Heart left ventricle (tissue), 16 donors: ENCODE measurements around the gene ICAM4. TPM values are rescaled to one million over a fixed set of nuclear protein-coding genes. Genes with fewer than 3 reads are reported as not detected.

Experiments used
- ATAC-seq, 4 donors: fragments of 200-7000 bp; cut with Tn5 transposase; one replicate each; pipeline ENCODE4 v1.9.1; 2020 to 2022; ENCODE audit warnings: moderate library complexity in 4 of 4, mild to moderate bottlenecking in 3 of 4, moderate number of reproducible peaks in 1 of 4
- DNase-seq, 5 donors: peaks; one replicate each; pipeline ENCODE4 v3.0.0-alpha.2; 2020
- H3K27ac ChIP-seq, 12 donors: fragments of 200-600 bp; sonication (generic) in 4 of 12; one replicate each; pipeline versions ENCODE4 v1.5.0 to v1.8.0; 2016 to 2022; ENCODE audit warnings: mild to moderate bottlenecking in 2 of 12
- H3K27me3 ChIP-seq, 9 donors: fragments of 200-600 bp; sonication (generic) in 2 of 9; one replicate each; pipeline versions ENCODE4 v1.5.1 to v1.8.0; 2016 to 2022; ENCODE audit warnings: mild to moderate bottlenecking in 3 of 9
- H3K36me3 ChIP-seq, 9 donors: fragments of 200-600 bp; sonication (generic) in 2 of 9; one replicate each; pipeline versions ENCODE4 v1.5.0 to v1.8.0; 2018 to 2022; ENCODE audit warnings: mild to moderate bottlenecking in 2 of 9
- H3K4me1 ChIP-seq, 12 donors: fragments of 200-600 bp; sonication (generic) in 4 of 12; one replicate each; pipeline versions ENCODE4 v1.5.0 to v1.8.0; 2016 to 2022; ENCODE audit warnings: mild to moderate bottlenecking in 3 of 12
- H3K4me3 ChIP-seq, 12 donors: fragments of 200-600 bp; sonication (generic) in 4 of 12; one replicate each; pipeline versions ENCODE4 v1.5.0 to v1.8.0; 2017 to 2022; ENCODE audit warnings: mild to moderate bottlenecking in 9 of 12, moderate library complexity in 4 of 12
- H3K9me3 ChIP-seq, 12 donors: fragments of 200-600 bp; sonication (generic) in 4 of 12; one replicate each; pipeline versions ENCODE4 v1.5.0 to v1.8.0; 2016 to 2022; ENCODE audit warnings: mild to moderate bottlenecking in 1 of 12
- POLR2A ChIP-seq, 2 donors: fragments of 450-650 bp; IDR thresholded peaks; one replicate each; pipeline ENCODE4 v1.6.1; 2017; ENCODE audit warnings: antibody characterized with exemption in 2 of 2, mild to moderate bottlenecking in 2 of 2, moderate library complexity in 2 of 2
- WGBS, 4 donors: extraction: QIAGEN DNeasy Blood & Tissue Kit in 2 of 4; methylation state at CpG; one replicate each; pipeline versions ENCODE4 v1.1.5 to v1.1.7; 2013 to 2018; 5-methylcytosine and 5-hydroxymethylcytosine counted together
- intact Hi-C, 10 donors: fragments of 100-400 bp; cut with DNase I; formaldehyde crosslinking; loops; one replicate each; pipeline versions ENCODE4 v1.11.1 to v1.14.2; 2022
- polyA plus RNA-seq, 2 donors: library from polyadenylated mRNA; stranded (reverse); fragments of 200-250 nt; gene quantifications; one replicate each; pipeline ENCODE4 v1.2.3, GENCODE V29; 2013
- total RNA-seq, 9 donors: library from RNA; depleted of rRNA in 2 of 9; stranded (reverse); fragments of >200 nt in 2 of 9; fragmentation: NEBNext Ultra II Directional in 3 of 9; extraction: Animal tissue kit (Norgen Biotek cat#: 25700) in 3 of 9; gene quantifications; one replicate each; pipeline versions ENCODE4 v1.1.0 to v1.2.4, GENCODE V29; 2016 to 2023
- TF ChIP-seq, protein P1 (sequence below), 12 donors: fragments of 200-600 bp; sonication (generic) in 4 of 12; IDR thresholded peaks; one replicate each; pipeline versions ENCODE4 v1.5.0 to v1.8.0; 2018 to 2022; ENCODE audit warnings: antibody characterized with exemption in 12 of 12, mild to moderate bottlenecking in 5 of 12
- donor health status: ischemic (EF 13 %, LVEDD 7.1; RV severe dilation, severe dysfunction).
- donor health status: healthy with polysubstance abuse.
- donor health status: DM: no; HTN: yes; CAD: no.
- donor health status: DM: no; HTN: no; CAD: no.
- donor health status: ischemic (EF 25% LVEDD 6.9; RV normal size, moderate dysfunction).
- donor health status: ischemic (EF 25% LVEDD 5.7; RV mildly dilated, moderate dysfunction).
- donor health status: healthy.
- donor health status: DM: yes; HTN: yes; CAD: no.
- donor health status: ischemic (EF 35%, LVEDD 5.7; RV mildly dilated, moderate dysfunction).
- donor health status: nonischemic (EF 11% LVEDD 7.7; RV severe dilation, severe dysfunction).
- donor health status: DM: yes; HTN: yes; CAD: no.
- donor health status: PGD.
- donor health status: ischemic (EF 29% LVEDD 5.4; RV normal size, mild dysfunction).
- donor health status: nonischemic (EF 23%, LVEDD 6.1; RV moderate dilation, normal function).

Gene ICAM4
- total and polyA plus RNA-seq, 11 donors = 0.21 to 1.2 (median 0.62) TPM; not detected in 3

- H3K4me3 ChIP-seq = no peak overlapping the region
- no peak for ATAC-seq
- no peak overlapping the region for H3K27ac ChIP-seq
- WGBS, 4 donors = 93 to 96% (median 95%) methylated on average over 7 to 41 of the region's 41 CpGs
- intact Hi-C loops = no loop called here
- H3K27me3 ChIP-seq = no peaks in the 10 kb centered on the region
- peaks cover 2 to 73% (median 68%) of the 10 kb centered on the region in 9 donors for H3K36me3 ChIP-seq
- no peak for TF ChIP-seq POLR2A (IDR thresholded peaks at IDR 0.05)
- TF ChIP-seq, protein P1, sequence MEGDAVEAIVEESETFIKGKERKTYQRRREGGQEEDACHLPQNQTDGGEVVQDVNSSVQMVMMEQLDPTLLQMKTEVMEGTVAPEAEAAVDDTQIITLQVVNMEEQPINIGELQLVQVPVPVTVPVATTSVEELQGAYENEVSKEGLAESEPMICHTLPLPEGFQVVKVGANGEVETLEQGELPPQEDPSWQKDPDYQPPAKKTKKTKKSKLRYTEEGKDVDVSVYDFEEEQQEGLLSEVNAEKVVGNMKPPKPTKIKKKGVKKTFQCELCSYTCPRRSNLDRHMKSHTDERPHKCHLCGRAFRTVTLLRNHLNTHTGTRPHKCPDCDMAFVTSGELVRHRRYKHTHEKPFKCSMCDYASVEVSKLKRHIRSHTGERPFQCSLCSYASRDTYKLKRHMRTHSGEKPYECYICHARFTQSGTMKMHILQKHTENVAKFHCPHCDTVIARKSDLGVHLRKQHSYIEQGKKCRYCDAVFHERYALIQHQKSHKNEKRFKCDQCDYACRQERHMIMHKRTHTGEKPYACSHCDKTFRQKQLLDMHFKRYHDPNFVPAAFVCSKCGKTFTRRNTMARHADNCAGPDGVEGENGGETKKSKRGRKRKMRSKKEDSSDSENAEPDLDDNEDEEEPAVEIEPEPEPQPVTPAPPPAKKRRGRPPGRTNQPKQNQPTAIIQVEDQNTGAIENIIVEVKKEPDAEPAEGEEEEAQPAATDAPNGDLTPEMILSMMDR (IDR thresholded peaks at IDR 0.05) = no peak
- DNase-seq = no peak
- H3K4me1 ChIP-seq = peaks cover 0 to 18% (median 11%) of the 10 kb centered on the region in 12 donors
- H3K9me3 ChIP-seq = no peaks in the 10 kb centered on the region
These were observed 42.0 kb downstream of the ICAM4 start for GRCh38 chr19:10328558-10329429.

DNA sequence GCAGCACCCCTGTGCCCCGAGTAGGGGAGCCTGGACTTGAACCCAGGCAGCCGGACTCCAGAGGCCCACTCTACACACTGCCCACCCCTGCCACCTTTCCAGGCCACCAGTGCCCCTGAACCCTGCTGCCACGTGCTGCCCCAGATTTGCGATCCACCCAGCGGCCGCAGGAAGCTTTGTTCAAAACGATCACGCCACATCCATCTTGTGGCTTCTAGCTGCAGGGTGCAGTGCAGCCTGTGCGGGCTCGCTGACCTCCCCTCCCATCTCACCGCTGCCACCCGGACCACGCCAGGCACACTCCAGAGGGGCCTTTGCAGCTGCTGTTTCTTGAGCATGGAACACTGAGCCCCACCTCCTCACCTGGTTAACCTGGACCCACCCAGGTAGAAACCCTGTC, 42.8 kb downstream of the ICAM4 start:
- intact Hi-C loops = no loop called here
- Histone ChIP-seq H3K4me3 (no peak overlapping the region), H3K27me3 (no peaks in the 10 kb centered on the region), H3K27ac (no peak overlapping the region), H3K4me1 (peaks cover 0 to 25% (median 16%) of the 10 kb centered on the region in 12 donors), H3K9me3 (no peaks in the 10 kb centered on the region), H3K36me3 (peaks cover 0 to 66% (median 60%) of the 10 kb centered on the region in 9 donors)
- 90 to 96% (median 95%) methylated on average over 13 of the region's 13 CpGs for WGBS, 4 donors
- ATAC-seq (no peak), DNase-seq (no peak)
- TF ChIP-seq POLR2A (IDR thresholded peaks at IDR 0.05) = no peak
- TF ChIP-seq, protein P1 (IDR thresholded peaks at IDR 0.05) = no peak

DNA sequence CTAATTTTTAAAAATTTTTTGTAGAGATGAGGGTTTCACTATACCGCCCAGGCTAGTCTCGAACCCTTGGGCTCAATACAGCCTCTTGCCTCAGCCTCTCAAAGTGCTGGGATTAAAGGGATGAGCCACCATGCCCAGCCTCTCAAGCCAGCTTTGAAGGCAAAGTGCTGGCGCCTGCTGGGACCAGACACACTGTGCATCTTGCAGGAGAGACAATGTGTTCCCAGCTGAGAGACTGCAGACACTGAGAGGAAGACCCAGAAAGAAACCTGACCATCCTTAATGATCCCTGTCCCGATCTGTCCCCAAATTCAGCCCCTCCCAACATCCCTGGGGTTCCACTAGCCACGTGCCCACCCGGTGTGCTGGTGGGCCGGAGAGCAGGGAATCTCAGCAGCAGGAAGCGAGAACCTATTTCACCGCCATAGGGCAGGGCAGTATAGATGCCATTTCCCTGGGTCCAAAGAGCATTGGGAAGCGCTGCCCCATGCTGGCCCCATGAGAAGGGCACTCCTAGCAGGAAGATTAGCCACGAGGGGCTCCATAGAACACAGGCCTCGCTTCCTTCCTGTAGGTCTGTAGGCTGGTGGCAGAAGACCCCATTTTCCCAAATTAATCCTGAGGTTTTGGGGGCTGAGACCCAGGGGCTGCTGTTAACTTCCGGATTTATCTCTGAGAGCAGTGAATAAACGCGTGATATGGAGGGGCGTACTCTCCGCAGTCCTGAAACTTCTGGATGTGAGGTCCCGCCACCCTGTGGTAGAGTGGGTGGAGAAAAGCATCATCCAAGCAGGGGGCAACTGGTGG, 45.6 kb downstream of the ICAM4 start:
- intact Hi-C loops = loop anchor here in 5 of 10 donors (2.0 to 10.0 kb wide), 5 partner anchors 16 to 60 kb away; partner anchors contain the start of genes TYK2 (in 3 of the 5), ICAM1 (in 2 of the 5), FDX2 (in 1 of the 5) and ICAM4 (in 1 of the 5)

More for the DNA sequence above, 45.6 kb downstream of the ICAM4 start:
- ATAC-seq = no peak
- Histone ChIP-seq H3K36me3 (peaks cover 0 to 38% (median 32%) of the 10 kb centered on the region in 9 donors), H3K4me3 (peak overlapping the region; percentile 50 to 90 (median 71)), H3K9me3 (no peaks in the 10 kb centered on the region), H3K27me3 (no peaks in the 10 kb centered on the region), H3K4me1 (peaks cover 0 to 36% (median 24%) of the 10 kb centered on the region in 12 donors), H3K27ac (peak overlapping the region in 10 of 12 donors; percentile 84 to 94 (median 92))
- no peak for DNase-seq
- WGBS, 4 donors = 28 to 37% (median 35%) methylated on average over 18 of the region's 18 CpGs
- no peak for TF ChIP-seq POLR2A (IDR thresholded peaks at IDR 0.05)
- TF ChIP-seq, protein P1 (IDR thresholded peaks at IDR 0.05) = no peak
